PC-9 (cell line): ENCODE data around the gene CST1. TPM values are rescaled to one million over a fixed set of nuclear protein-coding genes. Genes with fewer than 3 reads are reported as not detected.
"Not testable (repeated sequence)": the region's sequence is repeated elsewhere in the genome, so short reads cannot be mapped to it uniquely, and the experiment has no call there.

Source experiments
- BruUV-seq: library from RNA; stranded (reverse); fragments of 400-500 nt; replicated peaks from 2 replicates; lab custom pipeline; 2021; lab: Mats Ljungman, UMichigan
- CTCF ChIA-PET: fragments of 300-600 bp; sonication (Branson Sonifier 250); formaldehyde crosslinking; loops from one replicate; lab custom pipeline; 2022; ENCODE audit warnings: antibody characterized with exemption; lab: Charles Lee
- POLR2A ChIA-PET: fragments of 300-600 bp; sonication (Branson Sonifier 250); formaldehyde crosslinking; loops from one replicate; lab custom pipeline; 2022; ENCODE audit warnings: antibody characterized with exemption; ENCODE audit not compliant: unreplicated experiment; lab: Charles Lee
- DNase-seq, 2 experiments: peaks; one replicate each; pipeline versions ENCODE4 v3.0.0 to v3.0.0-alpha.2; 2015 to 2022; ENCODE audit warnings: mixed read lengths in 1 of 2
- H2AFZ ChIP-seq: fragments of 200-600 bp; sonication (generic); 2 replicates; pipeline ENCODE4 v1.8.1; 2017; ENCODE audit warnings: antibody characterized with exemption
- H3F3A ChIP-seq: fragments of 200-600 bp; sonication (generic); 2 replicates; pipeline ENCODE4 v1.8.1; 2017; ENCODE audit warnings: antibody characterized with exemption, mild to moderate bottlenecking, low read depth; ENCODE audit not compliant: insufficient read depth
- H3K27ac ChIP-seq: fragments of 200-600 bp; sonication (generic); 2 replicates; pipeline ENCODE4 v1.6.1; 2016; ENCODE audit warnings: mixed run types
- H3K27me3 ChIP-seq: fragments of 200-600 bp; sonication (generic); 2 replicates; pipeline ENCODE4 v1.6.1; 2016; ENCODE audit warnings: low read depth, mixed run types; ENCODE audit not compliant: insufficient read depth
- H3K36me3 ChIP-seq: fragments of 200-600 bp; sonication (generic); 2 replicates; pipeline ENCODE4 v1.6.1; 2016; ENCODE audit warnings: low read depth, mixed run types
- H3K4me1 ChIP-seq: fragments of 200-600 bp; sonication (generic); replicated peaks from 2 replicates; pipeline ENCODE4 v1.6.1; 2016; ENCODE audit warnings: mixed run types; ENCODE audit not compliant: insufficient read depth
- H3K4me2 ChIP-seq: fragments of 200-600 bp; sonication (generic); 2 replicates; pipeline ENCODE4 v1.6.1; 2017; ENCODE audit warnings: mixed run types
- H3K4me3 ChIP-seq: fragments of 200-600 bp; sonication (generic); 2 replicates; pipeline ENCODE4 v1.6.1; 2016; ENCODE audit warnings: mixed run types
- H3K79me2 ChIP-seq: fragments of 200-600 bp; sonication (generic); 2 replicates; pipeline ENCODE4 v1.6.1; 2017; ENCODE audit warnings: low read depth, mixed run types
- H3K9me2 ChIP-seq: fragments of 200-600 bp; sonication (generic); 2 replicates; pipeline ENCODE4 v1.8.1; 2017; ENCODE audit warnings: mild to moderate bottlenecking; ENCODE audit not compliant: insufficient read depth
- H3K9me3 ChIP-seq: fragments of 200-600 bp; sonication (generic); 2 replicates; pipeline ENCODE4 v1.8.1; 2016; ENCODE audit warnings: low read depth; ENCODE audit not compliant: insufficient read depth
- H4K20me1 ChIP-seq: fragments of 200-600 bp; sonication (generic); 2 replicates; pipeline ENCODE4 v1.8.1; 2017; ENCODE audit not compliant: insufficient read depth
- EZH2 ChIP-seq: fragments of 200-600 bp; sonication (generic); IDR thresholded peaks from 2 replicates; pipeline ENCODE4 v1.8.0; 2017; ENCODE audit warnings: antibody characterized with exemption, low read depth
- intact Hi-C: fragments of 100-400 bp; cut with micrococcal nuclease; formaldehyde crosslinking; loops from one replicate; pipeline ENCODE4 v1.10.0; 2022; ENCODE audit not compliant: unreplicated experiment
- total RNA-seq: library from RNA; stranded (reverse); gene quantifications from 2 replicates; pipeline ENCODE4 v1.2.3, GENCODE V29; 2021
- TF ChIP-seq, protein P1 (sequence below): fragments of 200-600 bp; sonication (generic); conservative IDR thresholded peaks from 2 replicates; pipeline ENCODE4 v1.6.1; 2017; ENCODE audit warnings: mixed run types, antibody characterized with exemption, mild to moderate bottlenecking, moderate library complexity

Gene CST1
- total RNA-seq, 1 experiment from 2014 or later = 0.76 TPM

DNA sequence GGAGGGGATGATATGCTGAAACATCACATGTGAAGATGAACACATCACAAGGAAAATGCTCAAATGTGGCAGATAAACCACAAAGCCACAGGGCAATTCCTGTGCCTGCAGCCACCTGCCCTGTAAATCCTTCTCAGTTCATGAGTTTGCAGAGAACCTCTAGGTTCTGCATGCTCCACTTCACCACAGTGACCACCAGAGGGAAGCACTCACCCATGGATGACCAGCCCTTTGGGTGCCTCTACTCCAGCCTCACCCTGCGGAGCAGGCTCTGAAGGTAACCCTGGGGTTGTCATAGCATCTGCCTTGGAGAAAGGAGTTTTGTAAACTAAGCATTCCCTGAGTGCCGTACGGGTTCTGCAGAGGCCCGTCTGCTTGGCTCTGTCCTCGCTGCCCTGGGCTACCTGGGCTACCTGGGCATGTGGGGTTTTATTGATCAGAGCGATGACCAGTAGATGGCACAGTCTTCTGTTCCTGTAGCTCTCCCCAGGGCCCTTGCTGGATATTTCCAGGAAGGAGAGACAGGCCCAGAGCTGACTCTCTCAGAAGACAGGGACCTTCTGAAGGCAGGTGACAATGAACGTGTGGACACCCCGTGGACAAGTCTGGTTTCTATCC, 31.7 kb upstream of the CST1 start:
- H4K20me1 ChIP-seq = no peaks in the 10 kb centered on the region
- BruUV-seq = no TSS peak
- no peak overlapping the region for H3K27ac ChIP-seq
- no peaks in the 10 kb centered on the region for H3K4me1 ChIP-seq
- H3K36me3 ChIP-seq = no peaks in the 10 kb centered on the region
- H3K9me2 ChIP-seq = no peaks in the 10 kb centered on the region
- H3K79me2 ChIP-seq = no peaks in the 10 kb centered on the region
- no peaks in the 10 kb centered on the region for H3K27me3 ChIP-seq
- intact Hi-C loops = loop anchor here (5.0 to 10.0 kb wide), 4 partner anchors 55 to 1210 kb away; partner anchors contain the start of gene APMAP
- TF ChIP-seq EZH2 = no peak
- TF ChIP-seq, protein P1, sequence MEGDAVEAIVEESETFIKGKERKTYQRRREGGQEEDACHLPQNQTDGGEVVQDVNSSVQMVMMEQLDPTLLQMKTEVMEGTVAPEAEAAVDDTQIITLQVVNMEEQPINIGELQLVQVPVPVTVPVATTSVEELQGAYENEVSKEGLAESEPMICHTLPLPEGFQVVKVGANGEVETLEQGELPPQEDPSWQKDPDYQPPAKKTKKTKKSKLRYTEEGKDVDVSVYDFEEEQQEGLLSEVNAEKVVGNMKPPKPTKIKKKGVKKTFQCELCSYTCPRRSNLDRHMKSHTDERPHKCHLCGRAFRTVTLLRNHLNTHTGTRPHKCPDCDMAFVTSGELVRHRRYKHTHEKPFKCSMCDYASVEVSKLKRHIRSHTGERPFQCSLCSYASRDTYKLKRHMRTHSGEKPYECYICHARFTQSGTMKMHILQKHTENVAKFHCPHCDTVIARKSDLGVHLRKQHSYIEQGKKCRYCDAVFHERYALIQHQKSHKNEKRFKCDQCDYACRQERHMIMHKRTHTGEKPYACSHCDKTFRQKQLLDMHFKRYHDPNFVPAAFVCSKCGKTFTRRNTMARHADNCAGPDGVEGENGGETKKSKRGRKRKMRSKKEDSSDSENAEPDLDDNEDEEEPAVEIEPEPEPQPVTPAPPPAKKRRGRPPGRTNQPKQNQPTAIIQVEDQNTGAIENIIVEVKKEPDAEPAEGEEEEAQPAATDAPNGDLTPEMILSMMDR = peak; percentile 73
- no peak overlapping the region for H3K4me3 ChIP-seq
- no peaks in the 10 kb centered on the region; the same call in 1 of the 2 replicates for H3F3A ChIP-seq
- no peaks in the 10 kb centered on the region for H3K9me3 ChIP-seq
- no peak overlapping the region for H2AFZ ChIP-seq
- peak overlapping the region; percentile 36 for H3K4me2 ChIP-seq
- ChIA-PET CTCF (interaction anchor here (0.6 kb wide), 1 partner anchor 113 kb away, joined by 6 read pairs; no protein-coding TSS in a partner anchor), POLR2A (no interaction called here)
- DNase-seq = peak; percentile 36 to 61

DNA sequence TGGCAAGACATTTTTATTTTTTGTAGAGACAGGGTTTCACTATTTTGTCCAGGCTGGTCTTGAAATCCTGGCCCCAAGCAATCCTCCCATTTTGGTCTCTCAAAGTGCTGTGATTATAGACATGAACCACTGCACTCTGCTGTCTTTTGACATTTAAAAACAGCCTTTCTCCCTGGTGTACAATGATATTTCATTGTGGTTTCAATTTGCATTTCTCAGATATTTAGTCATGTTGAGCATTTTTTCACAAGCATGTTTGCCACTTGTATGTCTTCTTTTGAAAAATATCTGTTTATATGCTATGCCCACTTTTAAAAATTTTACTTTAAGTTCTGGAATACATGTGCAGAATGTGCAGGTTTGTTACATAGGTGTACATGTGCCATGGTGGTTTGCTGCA, 27.9 kb upstream of the CST1 start:
- POLR2A ChIA-PET, H3K9me3 ChIP-seq, H3K4me3 ChIP-seq, H3K9me2 ChIP-seq, H3F3A ChIP-seq, H3K27ac ChIP-seq, H3K27me3 ChIP-seq, H3K4me1 ChIP-seq, DNase-seq, H4K20me1 ChIP-seq, H3K4me2 ChIP-seq, intact Hi-C loops, BruUV-seq, H3K79me2 ChIP-seq, H2AFZ ChIP-seq, CTCF ChIA-PET, H3K36me3 ChIP-seq: not testable (repeated sequence)

DNA sequence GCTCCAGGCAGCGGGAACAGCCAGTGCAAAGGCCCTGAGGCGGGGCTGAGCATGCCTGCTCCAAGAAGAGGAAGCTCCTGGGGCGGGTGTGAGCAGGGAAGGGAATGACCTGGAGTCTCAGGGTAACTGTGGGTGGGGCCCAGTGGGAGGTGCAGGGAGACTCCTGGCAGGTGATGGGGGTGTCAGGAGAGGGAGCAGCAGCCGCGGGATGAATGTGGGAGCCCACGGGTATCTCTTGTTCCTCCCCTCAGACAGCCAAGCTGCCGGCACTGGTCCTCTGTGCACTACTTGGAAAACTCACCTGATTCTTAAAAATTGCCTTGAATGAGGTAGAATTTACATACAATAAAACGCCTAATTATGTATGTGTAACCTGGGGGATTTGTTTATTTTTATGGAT, 26.6 kb upstream of the CST1 start:
- H3K4me1 ChIP-seq, H3F3A ChIP-seq, H4K20me1 ChIP-seq, H3K9me3 ChIP-seq, H2AFZ ChIP-seq, H3K36me3 ChIP-seq, H3K27me3 ChIP-seq, CTCF ChIA-PET, DNase-seq, H3K4me2 ChIP-seq, intact Hi-C loops, H3K9me2 ChIP-seq, H3K4me3 ChIP-seq, POLR2A ChIA-PET, H3K27ac ChIP-seq, H3K79me2 ChIP-seq, BruUV-seq: not testable (repeated sequence)

DNA sequence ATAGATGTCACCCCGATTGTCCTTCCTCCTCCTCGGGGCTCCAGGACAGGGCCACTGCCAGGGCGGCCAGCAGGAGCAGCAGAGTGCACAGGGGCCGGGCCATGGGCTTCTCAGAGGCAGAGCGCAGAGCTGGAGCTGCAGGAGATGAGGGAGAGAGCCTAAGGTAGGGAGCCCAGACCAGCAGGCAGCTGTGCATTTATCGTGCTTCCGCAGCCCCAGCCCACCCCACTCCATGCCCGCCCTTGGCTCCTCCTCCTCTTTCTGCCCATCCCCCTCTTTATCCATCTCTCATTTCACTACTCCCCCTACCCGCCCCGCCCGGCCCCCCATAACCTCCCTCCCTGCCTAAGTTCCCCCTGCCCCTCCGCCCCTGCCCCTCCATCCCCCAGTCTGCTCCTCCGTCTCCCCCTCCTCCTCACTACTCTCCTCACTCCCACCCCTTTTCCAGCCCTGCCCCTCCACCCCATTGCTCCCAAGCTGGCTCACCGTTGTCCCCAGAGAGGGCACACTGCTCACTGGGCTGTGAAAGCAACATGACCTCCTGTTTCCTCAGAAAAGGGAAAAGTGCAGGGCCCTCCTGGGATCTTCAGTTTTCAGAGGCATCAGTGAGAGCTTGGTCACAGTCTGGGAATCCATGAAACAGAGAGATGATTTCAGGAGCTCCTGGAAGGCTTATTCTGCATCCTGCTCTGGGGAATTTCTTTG, 25.5 kb upstream of the CST1 start:
- H3K9me3 ChIP-seq = no peaks in the 10 kb centered on the region
- no peaks in the 10 kb centered on the region for H3K36me3 ChIP-seq
- H4K20me1 ChIP-seq = no peaks in the 10 kb centered on the region
- H2AFZ ChIP-seq = no peak overlapping the region
- no peak overlapping the region for H3K4me2 ChIP-seq
- H3K79me2 ChIP-seq = no peaks in the 10 kb centered on the region
- no peaks in the 10 kb centered on the region; the same call in 1 of the 2 replicates for H3F3A ChIP-seq
- H3K4me3 ChIP-seq = no peak overlapping the region
- no peak for DNase-seq
- TF ChIP-seq, protein P1 = no peak
- no peak for TF ChIP-seq EZH2
- intact Hi-C loops = no loop called here
- no peaks in the 10 kb centered on the region for H3K27me3 ChIP-seq
- no peaks in the 10 kb centered on the region for H3K4me1 ChIP-seq
- H3K9me2 ChIP-seq = no peaks in the 10 kb centered on the region
- BruUV-seq = no TSS peak
- CTCF ChIA-PET = no interaction called here
- H3K27ac ChIP-seq = no peak overlapping the region
- POLR2A ChIA-PET = no interaction called here
